Measurements from ENCODE around the gene ZC3H11A.
"Not testable (repeated sequence)": the region's sequence is repeated elsewhere in the genome, so short reads cannot be mapped to it uniquely, and the experiment has no call there.

Gene ZC3H11A

GRCh38 chr1:203789966-203790365 lies 5.5 kb upstream of the ZC3H11A start:
- DNase-seq = no peak

DNA sequence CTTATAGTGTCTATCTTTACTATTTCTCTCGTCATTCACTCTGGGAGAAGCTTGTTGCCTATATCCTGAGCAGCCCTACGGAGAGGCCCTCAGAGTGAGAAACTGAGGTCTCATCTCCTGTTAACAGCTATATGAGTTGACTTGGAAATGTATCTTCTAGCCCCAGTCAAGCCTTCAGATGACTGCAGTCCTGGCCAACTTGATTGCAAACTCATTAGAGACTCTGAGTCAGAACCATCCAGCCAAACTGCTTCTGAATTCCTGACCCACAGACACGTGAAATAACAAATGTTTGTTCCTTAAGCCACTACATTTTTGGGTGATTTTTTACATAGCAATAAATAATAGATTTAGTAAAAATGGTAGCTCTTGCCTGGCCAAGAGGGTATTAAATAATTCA lies 3.9 kb upstream of the ZC3H11A start:
- DNase-seq = no peak

GRCh38 chr1:203792486-203792885 lies 2.9 kb upstream of the ZC3H11A start:
- DNase-seq = no peak

DNA sequence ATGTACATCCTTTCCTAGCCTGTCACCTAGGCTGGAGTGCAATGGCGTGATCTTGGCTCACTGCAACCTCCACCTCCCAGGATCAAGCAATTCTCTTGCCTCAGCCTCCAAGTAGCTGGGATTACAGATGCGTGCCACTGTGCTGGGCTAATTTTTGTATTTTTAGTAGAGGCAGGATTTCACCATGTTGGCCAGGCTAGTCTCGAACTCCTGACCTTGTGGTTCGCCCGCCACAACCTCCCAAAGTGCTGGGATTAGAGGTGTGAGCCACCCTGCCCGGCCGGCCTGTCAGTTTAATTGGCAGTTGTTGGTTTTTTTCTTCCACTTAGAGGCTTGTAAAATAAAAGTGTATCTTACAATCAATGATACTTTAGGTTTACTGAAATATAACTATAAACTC lies 1.9 kb upstream of the ZC3H11A start:
- DNase-seq = not testable (repeated sequence)

GRCh38 chr1:203794764-203795440 lies 521 bp upstream of the ZC3H11A start:
- no peak for DNase-seq

DNA sequence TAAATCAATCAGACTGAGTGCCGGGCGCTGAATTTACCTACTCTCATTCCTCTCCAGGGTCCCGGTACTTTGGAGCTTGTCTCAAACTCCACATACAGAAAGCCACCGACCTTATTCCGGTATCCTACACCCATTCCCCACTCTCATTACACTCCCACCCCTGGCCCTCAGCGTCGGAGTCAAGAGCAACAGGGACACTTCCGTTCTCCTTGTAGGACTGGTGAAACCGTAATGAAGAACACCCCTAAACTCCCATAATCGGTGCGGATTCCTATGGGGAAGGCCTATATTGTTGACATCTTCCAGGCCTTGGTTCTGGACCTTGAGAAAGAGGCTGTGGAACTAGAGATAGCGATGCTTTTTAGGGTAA lies 798 bp downstream of the ZC3H11A start:
- peak; percentile 69 for DNase-seq

- no peak for DNase-seq
These were observed 1.8 kb downstream of the ZC3H11A start for GRCh38 chr1:203797216-203797615.

- DNase-seq = peak; percentile 37
These were observed 2.7 kb downstream of the ZC3H11A start for GRCh38 chr1:203797948-203798655.

DNA sequence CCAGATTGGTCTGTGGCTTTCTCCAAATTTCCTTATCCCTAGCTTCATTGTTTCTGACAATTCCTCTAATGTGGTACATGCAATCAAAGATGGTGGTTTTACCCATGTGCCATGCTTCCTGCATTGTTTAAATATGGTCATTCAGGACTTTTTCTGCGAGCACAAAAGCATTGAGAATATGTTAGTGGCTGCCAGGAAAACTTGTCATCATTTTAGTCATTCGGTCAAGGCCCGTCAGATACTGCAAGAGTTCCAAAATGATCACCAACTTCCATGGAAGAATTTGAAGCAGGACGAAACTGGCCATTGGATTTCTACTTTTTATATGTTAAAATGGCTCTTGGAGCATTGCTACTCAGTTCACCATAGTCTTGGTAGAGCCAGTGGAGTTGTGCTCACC lies 3.7 kb downstream of the ZC3H11A start:
- DNase-seq = no peak

- DNase-seq = no peak
These were observed 4.5 kb downstream of the ZC3H11A start for GRCh38 chr1:203799971-203800370.

DNA sequence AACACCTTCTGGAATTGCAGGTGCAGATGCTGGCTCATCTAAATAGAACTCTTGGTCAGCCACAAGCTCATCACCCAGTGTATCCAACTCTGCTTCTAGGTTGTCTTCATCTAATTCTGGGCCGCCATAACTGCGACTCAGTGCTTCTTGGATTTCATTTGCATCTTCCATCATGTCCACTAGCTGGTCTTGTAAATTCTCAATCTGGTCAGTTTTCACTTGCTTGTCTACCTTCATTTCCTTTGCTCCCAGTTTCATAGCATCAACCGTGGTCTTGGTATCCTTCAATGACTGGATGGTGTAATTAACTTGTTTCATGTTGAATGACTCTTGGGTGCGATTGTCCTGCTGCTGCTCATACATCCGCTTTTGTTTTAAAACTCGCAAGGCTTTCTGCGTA lies 10.3 kb downstream of the ZC3H11A start:
- no peak for DNase-seq

DNA sequence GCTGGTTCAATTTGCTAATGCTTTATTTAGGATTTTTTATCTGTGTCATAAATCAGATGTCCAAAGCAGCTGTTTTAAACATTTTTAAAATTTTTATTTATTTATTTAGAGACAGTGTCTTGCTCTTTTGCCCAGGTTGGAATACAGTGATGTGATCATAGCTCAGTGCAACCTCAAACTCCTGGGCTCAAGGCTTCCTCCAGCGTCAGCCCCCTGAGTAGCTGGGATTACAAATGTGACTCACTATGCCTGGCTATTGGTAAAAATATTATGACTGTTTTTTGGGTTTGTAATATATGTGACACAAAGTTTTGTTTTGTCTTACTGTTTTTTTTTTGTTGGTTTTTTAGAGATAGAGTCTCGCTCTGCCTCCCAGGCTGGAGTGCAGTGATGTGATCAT lies 11.8 kb downstream of the ZC3H11A start:
- no peak for DNase-seq

DNA sequence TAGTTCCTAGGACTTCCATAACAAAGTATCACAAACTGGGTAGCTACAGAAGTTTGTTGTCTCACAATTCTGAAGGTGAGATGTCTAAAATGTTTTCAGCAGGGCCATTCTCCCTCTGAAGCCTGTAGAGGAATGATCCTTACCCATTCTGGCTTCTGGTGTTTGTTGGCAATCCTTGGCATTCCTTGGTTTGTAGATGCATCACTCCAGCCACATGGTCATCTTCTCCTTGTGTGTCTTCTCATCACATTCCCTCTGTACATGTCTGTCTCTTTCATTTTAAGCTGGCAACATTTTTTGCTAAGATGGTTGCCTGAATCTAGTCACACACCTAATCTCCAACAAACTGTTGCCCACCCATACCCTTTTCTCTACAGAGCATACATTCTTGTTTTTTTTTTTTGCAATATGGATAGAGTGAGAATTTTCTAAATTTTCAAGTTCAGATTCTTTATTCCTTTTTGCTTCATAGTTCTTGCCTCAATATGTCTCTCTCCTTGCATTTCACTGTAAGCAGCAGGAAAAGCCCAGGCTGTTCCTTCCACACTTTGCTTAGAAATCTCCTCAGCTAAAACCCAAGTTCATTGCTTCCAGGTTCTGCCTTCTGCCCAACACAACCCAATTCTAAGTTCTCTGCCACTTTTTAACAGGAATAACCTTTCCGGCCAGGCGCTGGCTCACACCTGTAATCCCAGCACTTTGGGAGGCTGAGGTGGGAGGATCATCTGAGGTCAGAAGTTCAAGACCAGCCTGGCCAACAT lies 18.3 kb downstream of the ZC3H11A start:
- no peak for DNase-seq

DNA sequence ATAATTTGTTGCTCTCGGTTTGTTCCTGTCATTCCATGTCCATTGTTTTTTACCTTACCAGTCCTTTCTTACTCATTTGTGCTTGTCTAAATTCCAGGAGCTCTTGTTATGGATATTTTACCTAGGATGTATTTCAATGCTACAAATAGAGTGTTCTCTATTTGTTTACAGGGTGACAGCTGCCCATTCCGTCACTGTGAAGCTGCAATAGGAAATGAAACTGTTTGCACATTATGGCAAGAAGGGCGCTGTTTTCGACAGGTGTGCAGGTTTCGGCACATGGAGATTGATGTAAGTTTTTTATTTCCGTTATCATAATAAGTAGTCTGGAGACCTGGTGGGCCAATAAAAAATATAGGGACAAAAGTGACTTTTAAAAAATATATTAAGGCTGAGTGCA lies 23.0 kb downstream of the ZC3H11A start:
- no peak for DNase-seq

DNA sequence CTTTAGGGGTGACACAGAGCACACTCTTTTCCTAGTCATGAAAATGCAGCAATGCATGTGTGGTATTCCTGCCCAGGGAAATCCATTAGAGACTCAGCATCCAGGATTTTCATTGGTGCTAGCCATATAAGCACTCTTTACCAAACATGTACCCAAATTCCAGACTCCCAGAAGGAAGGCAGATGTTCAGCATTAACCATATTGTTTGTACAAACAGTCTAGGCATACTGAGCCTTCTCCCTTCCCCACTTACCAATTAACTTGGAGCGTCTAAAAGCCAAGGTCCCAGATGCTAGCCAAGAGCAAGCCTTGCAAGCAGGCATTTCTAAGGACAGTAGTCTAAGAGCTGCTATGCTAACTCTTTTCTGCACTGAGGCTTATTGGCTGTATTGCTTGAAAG lies 27.9 kb downstream of the ZC3H11A start:
- peak; percentile 19 for DNase-seq

DNA sequence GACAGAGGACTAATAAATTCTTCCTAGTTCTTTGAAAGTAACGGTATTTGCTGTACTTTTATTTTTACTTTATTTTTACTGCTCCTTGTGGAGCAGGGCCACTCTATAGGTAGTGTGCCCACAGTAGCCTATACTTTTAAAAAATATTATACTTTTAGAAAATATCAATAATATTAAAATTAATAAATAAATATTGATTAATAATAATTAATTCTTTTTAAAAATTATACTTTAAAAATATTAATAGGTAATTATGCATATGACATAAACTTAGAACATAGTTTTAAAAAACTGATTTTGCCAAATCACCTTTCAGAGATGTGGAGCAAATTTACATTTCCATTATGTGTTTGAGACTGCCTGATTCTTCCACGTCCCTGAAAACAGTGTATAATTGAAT lies 30.8 kb downstream of the ZC3H11A start:
- no peak for DNase-seq

- DNase-seq = no peak
These were observed 32.6 kb downstream of the ZC3H11A start for GRCh38 chr1:203828002-203828401.

DNA sequence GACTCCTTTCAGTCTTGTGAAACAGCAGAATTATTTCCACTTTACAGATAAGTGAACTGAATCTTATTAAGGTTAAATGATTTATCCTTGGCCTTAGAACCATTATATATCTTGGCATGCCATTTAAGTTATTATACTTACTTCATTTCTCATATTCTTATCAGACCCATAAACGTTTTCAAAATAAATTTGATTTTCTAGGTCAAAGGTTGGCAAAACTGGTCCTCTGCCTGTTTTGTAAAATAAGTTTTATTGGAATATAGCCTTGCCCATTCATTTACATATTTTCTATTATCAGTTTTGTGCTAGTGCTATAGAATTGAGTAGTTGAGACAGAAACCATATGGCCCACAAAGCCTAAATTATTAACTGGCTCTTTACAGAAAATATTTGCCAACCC lies 33.1 kb downstream of the ZC3H11A start:
- no peak for DNase-seq

DNA sequence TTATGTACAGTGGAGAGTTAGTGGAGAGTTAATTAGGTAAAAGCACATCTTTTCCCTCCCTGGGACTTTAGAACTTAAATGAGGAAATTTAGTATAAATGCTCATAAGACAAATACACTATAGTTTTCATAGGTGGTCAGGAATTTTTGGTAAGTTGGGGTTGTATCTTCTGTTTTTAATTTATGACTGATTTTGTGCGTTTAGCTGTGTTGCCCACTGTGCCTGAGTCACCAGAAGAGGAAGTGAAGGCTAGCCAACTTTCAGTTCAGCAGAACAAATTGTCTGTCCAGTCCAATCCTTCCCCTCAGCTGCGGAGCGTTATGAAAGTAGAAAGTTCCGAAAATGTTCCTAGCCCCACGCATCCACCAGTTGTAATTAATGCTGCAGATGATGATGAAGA lies 33.8 kb downstream of the ZC3H11A start:
- DNase-seq = not testable (repeated sequence)

- DNase-seq = no peak
These were observed 40.1 kb downstream of the ZC3H11A start for GRCh38 chr1:203835476-203835875.

GRCh38 chr1:203839081-203839480 lies 43.7 kb downstream of the ZC3H11A start:
- no peak for DNase-seq

DNA sequence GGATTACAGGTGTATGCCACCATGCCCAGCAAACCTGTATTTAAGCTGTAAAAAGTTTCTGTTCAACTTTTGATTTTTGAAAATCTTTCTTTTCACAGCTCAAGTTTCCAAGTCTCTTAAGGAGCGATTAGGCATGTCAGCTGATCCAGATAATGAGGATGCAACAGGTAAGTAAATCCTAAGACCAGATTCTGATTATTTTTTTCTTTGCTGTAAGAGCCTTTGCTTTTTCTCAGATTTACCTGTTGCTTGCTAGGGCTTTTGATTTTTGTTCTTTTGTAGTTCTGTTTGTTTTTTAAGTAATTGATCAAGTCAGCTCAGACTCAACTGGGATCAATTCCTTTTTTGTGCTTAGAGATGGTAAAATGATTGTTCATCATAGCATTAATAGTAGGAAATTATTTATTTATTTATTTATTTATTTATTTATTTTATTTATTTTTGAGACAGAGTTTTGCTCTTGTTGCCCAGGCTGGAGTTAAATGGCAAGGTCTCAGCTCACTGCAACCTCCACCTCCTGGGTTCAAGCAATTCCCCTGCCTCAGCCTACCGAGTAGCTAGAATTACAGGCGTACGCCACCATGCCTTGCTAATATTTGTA lies 44.9 kb downstream of the ZC3H11A start:
- no peak for DNase-seq

GRCh38 chr1:203842559-203842876 lies 47.1 kb downstream of the ZC3H11A start:
- DNase-seq = no peak

DNA sequence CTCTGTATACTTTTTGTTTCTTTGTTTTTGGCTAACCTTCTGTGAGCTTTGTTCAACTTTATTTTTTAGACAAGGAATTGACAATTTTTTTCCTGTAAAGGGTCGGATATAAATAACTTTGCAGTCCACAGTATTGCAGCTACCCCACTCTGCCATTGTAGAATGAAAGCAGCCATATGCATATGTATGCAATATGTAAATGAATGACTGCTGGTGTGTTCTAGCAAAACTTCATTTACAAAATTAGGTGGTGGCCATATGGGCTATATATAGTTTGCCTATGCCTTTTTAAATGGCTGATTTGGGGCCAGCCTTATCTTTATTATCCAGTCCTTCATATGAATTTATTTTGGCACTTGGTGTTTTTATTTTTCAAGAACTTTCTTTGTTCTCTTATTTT lies 48.0 kb downstream of the ZC3H11A start:
- DNase-seq = no peak

Measured in NCI-H69 (cell line).